ENCODE data around the gene TTLL5.

- TF ChIP-seq BCLAF1 (IDR thresholded peaks at IDR 0.05; ENCODE audit: borderline replicate concordance in 1 of 2, control insufficient read depth in 1 of 2, low read depth in 2 of 2, low read length in 1 of 2) = no peak
- no peak for TF ChIP-seq POLR2A (conservative IDR thresholded peaks at IDR 0.05)
- TF ChIP-seq KLF13 (tag; IDR thresholded peaks at IDR 0.05; ENCODE audit: borderline replicate concordance, low read depth) = no peak
- no peak for TF ChIP-seq SMAD2 (IDR thresholded peaks at IDR 0.05; ENCODE audit: low read depth, low read length)
- no peak for TF ChIP-seq ZNF217 (CRISPR knock-in tag; IDR thresholded peaks at IDR 0.05)
- no peak for TF ChIP-seq E2F4 (CRISPR knock-in tag; IDR thresholded peaks at IDR 0.05; ENCODE audit: low read depth)
- no peak for TF ChIP-seq POLR2G (IDR thresholded peaks at IDR 0.05; ENCODE audit: low read depth, low read length)
Observed at GRCh38 chr14:75709207-75709812, 48.3 kb downstream of the TTLL5 start.
